GM23338 (cell line): ENCODE results near the gene SORBS1.

Experiments
- CREB1 ChIP-seq: fragments of 250-450 bp; sonication (Bioruptor Pico); IDR thresholded peaks from 2 replicates; pipeline ENCODE4 v1.5.0; 2020; ENCODE audit warnings: low read depth, mild to moderate bottlenecking, moderate library complexity
- ZNF331 ChIP-seq: fragments of 250-450 bp; sonication (Bioruptor Pico); IDR thresholded peaks from 2 replicates; pipeline ENCODE4 v1.5.0; 2020; ENCODE audit warnings: low read depth, mild to moderate bottlenecking, moderate library complexity
- TF ChIP-seq, protein P1 (sequence below): IDR thresholded peaks from one replicate; pipeline ENCODE4 v1.6.1; 2018; ENCODE audit warnings: antibody characterized with exemption; ENCODE audit not compliant: unreplicated experiment
- TF ChIP-seq, protein P2 (sequence below), 2 experiments: fragments of 200-600 bp in 1 of 2; sonication (generic) in 1 of 2; conservative IDR thresholded peaks; 2 replicates each; pipeline versions ENCODE4 v1.5.1 to v1.6.1; 2016 to 2017; ENCODE audit warnings: antibody characterized with exemption in 2 of 2, low read depth in 2 of 2, mild to moderate bottlenecking in 2 of 2, moderate library complexity in 1 of 2

DNA sequence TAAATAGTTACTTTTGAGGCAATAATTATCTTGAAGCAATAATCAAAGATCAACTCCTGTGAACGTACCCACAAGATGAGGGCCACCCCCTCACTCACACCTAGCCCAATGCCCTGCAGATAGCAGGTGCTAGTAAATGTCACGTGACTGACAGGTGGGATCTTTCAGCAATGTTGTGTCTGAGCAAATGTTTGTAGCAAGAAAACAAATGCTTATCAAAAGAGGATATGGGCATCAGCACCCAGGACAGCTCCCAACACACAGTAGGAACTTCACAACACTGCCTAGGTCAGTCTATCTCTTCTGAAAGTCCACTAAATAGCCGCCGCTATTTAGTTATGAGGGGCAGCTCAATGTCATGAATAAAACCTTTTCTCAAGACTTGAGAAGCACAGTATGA lies 149.5 kb downstream of the SORBS1 start:
- TF ChIP-seq, protein P1, sequence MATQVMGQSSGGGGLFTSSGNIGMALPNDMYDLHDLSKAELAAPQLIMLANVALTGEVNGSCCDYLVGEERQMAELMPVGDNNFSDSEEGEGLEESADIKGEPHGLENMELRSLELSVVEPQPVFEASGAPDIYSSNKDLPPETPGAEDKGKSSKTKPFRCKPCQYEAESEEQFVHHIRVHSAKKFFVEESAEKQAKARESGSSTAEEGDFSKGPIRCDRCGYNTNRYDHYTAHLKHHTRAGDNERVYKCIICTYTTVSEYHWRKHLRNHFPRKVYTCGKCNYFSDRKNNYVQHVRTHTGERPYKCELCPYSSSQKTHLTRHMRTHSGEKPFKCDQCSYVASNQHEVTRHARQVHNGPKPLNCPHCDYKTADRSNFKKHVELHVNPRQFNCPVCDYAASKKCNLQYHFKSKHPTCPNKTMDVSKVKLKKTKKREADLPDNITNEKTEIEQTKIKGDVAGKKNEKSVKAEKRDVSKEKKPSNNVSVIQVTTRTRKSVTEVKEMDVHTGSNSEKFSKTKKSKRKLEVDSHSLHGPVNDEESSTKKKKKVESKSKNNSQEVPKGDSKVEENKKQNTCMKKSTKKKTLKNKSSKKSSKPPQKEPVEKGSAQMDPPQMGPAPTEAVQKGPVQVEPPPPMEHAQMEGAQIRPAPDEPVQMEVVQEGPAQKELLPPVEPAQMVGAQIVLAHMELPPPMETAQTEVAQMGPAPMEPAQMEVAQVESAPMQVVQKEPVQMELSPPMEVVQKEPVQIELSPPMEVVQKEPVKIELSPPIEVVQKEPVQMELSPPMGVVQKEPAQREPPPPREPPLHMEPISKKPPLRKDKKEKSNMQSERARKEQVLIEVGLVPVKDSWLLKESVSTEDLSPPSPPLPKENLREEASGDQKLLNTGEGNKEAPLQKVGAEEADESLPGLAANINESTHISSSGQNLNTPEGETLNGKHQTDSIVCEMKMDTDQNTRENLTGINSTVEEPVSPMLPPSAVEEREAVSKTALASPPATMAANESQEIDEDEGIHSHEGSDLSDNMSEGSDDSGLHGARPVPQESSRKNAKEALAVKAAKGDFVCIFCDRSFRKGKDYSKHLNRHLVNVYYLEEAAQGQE: peak; percentile 89
- TF ChIP-seq, protein P2, sequence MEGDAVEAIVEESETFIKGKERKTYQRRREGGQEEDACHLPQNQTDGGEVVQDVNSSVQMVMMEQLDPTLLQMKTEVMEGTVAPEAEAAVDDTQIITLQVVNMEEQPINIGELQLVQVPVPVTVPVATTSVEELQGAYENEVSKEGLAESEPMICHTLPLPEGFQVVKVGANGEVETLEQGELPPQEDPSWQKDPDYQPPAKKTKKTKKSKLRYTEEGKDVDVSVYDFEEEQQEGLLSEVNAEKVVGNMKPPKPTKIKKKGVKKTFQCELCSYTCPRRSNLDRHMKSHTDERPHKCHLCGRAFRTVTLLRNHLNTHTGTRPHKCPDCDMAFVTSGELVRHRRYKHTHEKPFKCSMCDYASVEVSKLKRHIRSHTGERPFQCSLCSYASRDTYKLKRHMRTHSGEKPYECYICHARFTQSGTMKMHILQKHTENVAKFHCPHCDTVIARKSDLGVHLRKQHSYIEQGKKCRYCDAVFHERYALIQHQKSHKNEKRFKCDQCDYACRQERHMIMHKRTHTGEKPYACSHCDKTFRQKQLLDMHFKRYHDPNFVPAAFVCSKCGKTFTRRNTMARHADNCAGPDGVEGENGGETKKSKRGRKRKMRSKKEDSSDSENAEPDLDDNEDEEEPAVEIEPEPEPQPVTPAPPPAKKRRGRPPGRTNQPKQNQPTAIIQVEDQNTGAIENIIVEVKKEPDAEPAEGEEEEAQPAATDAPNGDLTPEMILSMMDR (conservative IDR thresholded peaks at IDR 0.05; ENCODE audit: low read depth in 2 of 2): no peak
- TF ChIP-seq CREB1 (CRISPR knock-in tag) (no peak), ZNF331 (CRISPR knock-in tag) (no peak)
